Measurements from ENCODE around the gene SLC2A1.

The SLC2A1 gene

GRCh38 chr1:42936309-42937078, 22.2 kb downstream of the SLC2A1 start:
- H3K9me3 ChIP-seq (ENCODE audit: insufficient read depth, low read length): no peaks in the 10 kb centered on the region
- no peak for TF ChIP-seq CTCF (IDR thresholded peaks at IDR 0.05; ENCODE audit: low read depth, low read length)
- TF ChIP-seq EZH2phosphoT487 (IDR thresholded peaks at IDR 0.05; ENCODE audit: low read depth): no peak
- H3K4me3 ChIP-seq (ENCODE audit: low read length): no peak overlapping the region
- peaks cover 39% of the 10 kb centered on the region for H3K36me3 ChIP-seq (replicated peaks; ENCODE audit: low read depth, low read length)
- peaks cover 5% of the 10 kb centered on the region for H4K20me1 ChIP-seq (ENCODE audit: insufficient read depth, low read length)
- H3K27ac ChIP-seq (ENCODE audit: low read length): peak overlapping the region; percentile 87
- no peak overlapping the region for H2AFZ ChIP-seq (ENCODE audit: low read depth, low read length)
- no peaks in the 10 kb centered on the region for H3K27me3 ChIP-seq (ENCODE audit: low read depth, low read length)
- peaks cover 42% of the 10 kb centered on the region for H3K79me2 ChIP-seq (ENCODE audit: low read length)
- no peak overlapping the region for H3K9ac ChIP-seq (ENCODE audit: low read length)
- peaks cover 63% of the 10 kb centered on the region for H3K4me1 ChIP-seq (ENCODE audit: low read length)
- no peak overlapping the region for H3K4me2 ChIP-seq (ENCODE audit: low read length)

- Histone ChIP-seq H3K4me3 (ENCODE audit: low read length) (no peak overlapping the region), H3K4me2 (ENCODE audit: low read length) (peak overlapping the region; percentile 72), H2AFZ (ENCODE audit: low read depth, low read length) (no peak overlapping the region), H3K27me3 (ENCODE audit: low read depth, low read length) (no peaks in the 10 kb centered on the region), H3K79me2 (ENCODE audit: low read length) (peaks cover 42% of the 10 kb centered on the region), H3K4me1 (ENCODE audit: low read length) (peaks cover 68% of the 10 kb centered on the region), H3K9ac (ENCODE audit: low read length) (peak overlapping the region; percentile 63; the same call in 1 of the 2 replicates), H4K20me1 (ENCODE audit: insufficient read depth, low read length) (peaks cover 5% of the 10 kb centered on the region), H3K36me3 (replicated peaks; ENCODE audit: low read depth, low read length) (peaks cover 39% of the 10 kb centered on the region), H3K27ac (ENCODE audit: low read length) (peak overlapping the region; percentile 87), H3K9me3 (ENCODE audit: insufficient read depth, low read length) (no peaks in the 10 kb centered on the region)
- TF ChIP-seq CTCF (IDR thresholded peaks at IDR 0.05; ENCODE audit: low read depth, low read length): no peak
- TF ChIP-seq EZH2phosphoT487 (IDR thresholded peaks at IDR 0.05; ENCODE audit: low read depth): no peak
Measured at GRCh38 chr1:42935971-42936308, 22.7 kb downstream of the SLC2A1 start.

- no peaks in the 10 kb centered on the region for H3K27me3 ChIP-seq (ENCODE audit: low read depth, low read length)
- peak overlapping the region; percentile 72 for H3K4me2 ChIP-seq (ENCODE audit: low read length)
- H2AFZ ChIP-seq (ENCODE audit: low read depth, low read length): no peak overlapping the region
- peaks cover 42% of the 10 kb centered on the region for H3K79me2 ChIP-seq (ENCODE audit: low read length)
- peak overlapping the region; percentile 51 for H3K4me3 ChIP-seq (ENCODE audit: low read length)
- H3K4me1 ChIP-seq (ENCODE audit: low read length): peaks cover 72% of the 10 kb centered on the region
- H3K36me3 ChIP-seq (replicated peaks; ENCODE audit: low read depth, low read length): peaks cover 44% of the 10 kb centered on the region
- H4K20me1 ChIP-seq (ENCODE audit: insufficient read depth, low read length): peaks cover 5% of the 10 kb centered on the region
- peak overlapping the region; percentile 87 for H3K27ac ChIP-seq (ENCODE audit: low read length)
- H3K9me3 ChIP-seq (ENCODE audit: insufficient read depth, low read length): no peaks in the 10 kb centered on the region
- no peak for TF ChIP-seq EZH2phosphoT487 (IDR thresholded peaks at IDR 0.05; ENCODE audit: low read depth)
- TF ChIP-seq CTCF (IDR thresholded peaks at IDR 0.05; ENCODE audit: low read depth, low read length): no peak
- H3K9ac ChIP-seq (ENCODE audit: low read length): peak overlapping the region; percentile 63
Measured at GRCh38 chr1:42935313-42935895, 23.3 kb downstream of the SLC2A1 start.

GRCh38 chr1:42934541-42935312, 23.9 kb downstream of the SLC2A1 start:
- peak overlapping the region; percentile 87 for H3K27ac ChIP-seq (ENCODE audit: low read length)
- no peaks in the 10 kb centered on the region for H3K9me3 ChIP-seq (ENCODE audit: insufficient read depth, low read length)
- H2AFZ ChIP-seq (ENCODE audit: low read depth, low read length): no peak overlapping the region
- H3K9ac ChIP-seq (ENCODE audit: low read length): peak overlapping the region; percentile 63; the same call in 1 of the 2 replicates
- peaks cover 5% of the 10 kb centered on the region for H4K20me1 ChIP-seq (ENCODE audit: insufficient read depth, low read length)
- peak overlapping the region; percentile 72 for H3K4me2 ChIP-seq (ENCODE audit: low read length)
- peaks cover 72% of the 10 kb centered on the region for H3K4me1 ChIP-seq (ENCODE audit: low read length)
- H3K36me3 ChIP-seq (replicated peaks; ENCODE audit: low read depth, low read length): peaks cover 47% of the 10 kb centered on the region
- no peaks in the 10 kb centered on the region for H3K27me3 ChIP-seq (ENCODE audit: low read depth, low read length)
- peak overlapping the region; percentile 45; the same call in 1 of the 2 replicates for H3K4me3 ChIP-seq (ENCODE audit: low read length)
- TF ChIP-seq CTCF (IDR thresholded peaks at IDR 0.05; ENCODE audit: low read depth, low read length) (no peak), EZH2phosphoT487 (IDR thresholded peaks at IDR 0.05; ENCODE audit: low read depth) (no peak)
- H3K79me2 ChIP-seq (ENCODE audit: low read length): peaks cover 42% of the 10 kb centered on the region

All from OCI-LY3 (cell line).